Measurements from ENCODE around the gene NCSTN.

DNA sequence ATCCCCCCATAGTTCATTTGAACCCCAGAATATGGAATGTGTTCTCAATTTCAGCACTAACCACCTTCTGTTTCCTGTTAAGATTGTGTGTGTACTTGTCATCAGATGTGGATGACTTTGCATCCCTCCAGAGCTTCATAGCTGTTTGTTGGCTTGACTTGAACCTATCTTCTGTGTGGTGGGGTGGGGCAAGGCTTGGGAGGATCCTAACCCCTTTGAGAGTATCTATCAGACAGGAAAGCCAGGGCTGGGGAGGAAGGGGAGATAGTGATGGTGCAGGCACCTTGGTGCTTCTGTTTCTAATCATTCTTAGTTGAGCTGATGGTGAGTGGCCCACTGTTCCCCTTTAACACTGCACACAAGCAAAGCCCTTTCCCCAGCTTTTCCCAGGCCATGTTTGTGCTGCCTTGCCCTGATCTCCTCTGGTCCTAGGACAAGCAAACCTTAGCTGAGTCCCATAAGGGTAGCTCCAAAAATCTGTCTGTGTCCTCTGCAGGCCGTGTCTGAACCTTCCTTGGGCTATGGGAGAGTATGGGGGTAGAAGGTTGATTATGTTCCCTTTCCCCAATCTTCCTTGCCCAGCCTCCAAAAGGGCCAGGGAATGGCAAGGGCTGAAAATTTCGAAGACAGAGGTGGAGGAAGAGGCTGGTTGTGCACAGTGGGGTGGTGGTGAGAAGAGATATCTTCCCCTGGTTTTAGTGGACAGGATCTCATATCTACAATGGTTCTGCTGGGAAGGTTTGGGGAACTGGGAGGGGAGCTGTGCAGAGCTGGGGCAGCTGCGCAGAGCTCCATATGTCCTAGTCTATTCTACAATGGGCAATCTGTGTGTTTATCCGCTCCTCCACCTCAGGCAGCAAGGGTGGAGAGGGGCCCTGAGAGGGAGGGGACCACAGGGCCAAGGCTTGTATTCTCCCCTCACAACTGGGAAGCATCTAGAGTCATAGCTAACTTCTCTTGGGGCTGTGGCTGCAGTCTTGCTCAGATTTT, 25.0 kb downstream of the NCSTN start:
- TF ChIP-seq ZFX (CRISPR knock-in tag; IDR thresholded peaks at IDR 0.05; ENCODE audit: low read depth) (no peak), ZNF138 (CRISPR knock-in tag; IDR thresholded peaks at IDR 0.05; ENCODE audit: low read depth) (no peak), ZNF263 (CRISPR knock-in tag; IDR thresholded peaks at IDR 0.05) (no peak)

Data from HepG2 (cell line).